ENCODE results near the gene CEP126.

The CEP126 gene

GRCh38 chr11:101912823-101913284 is 2.0 kb upstream of the CEP126 start:
- Histone ChIP-seq H3K27me3 (ENCODE audit: control insufficient read depth, insufficient read depth, low read length) (no peaks in the 10 kb centered on the region), H3K4me3 (ENCODE audit: low read length) (no peak overlapping the region), H3K9ac (ENCODE audit: low read length) (no peak overlapping the region), H3K27ac (ENCODE audit: low read depth, low read length) (peak overlapping the region; percentile 96), H3K4me1 (ENCODE audit: control insufficient read depth, insufficient read depth, low read length) (peaks cover 11% of the 10 kb centered on the region), H3K36me3 (ENCODE audit: control insufficient read depth, insufficient read depth, low read length) (no peaks in the 10 kb centered on the region)

- H3K27me3 ChIP-seq (ENCODE audit: control insufficient read depth, insufficient read depth, low read length) = no peaks in the 10 kb centered on the region
Measured at GRCh38 chr11:101913656-101914055, 1.2 kb upstream of the CEP126 start.

GRCh38 chr11:101914341-101914737 is 471 bp upstream of the CEP126 start:
- no peaks in the 10 kb centered on the region for H3K27me3 ChIP-seq (ENCODE audit: control insufficient read depth, insufficient read depth, low read length)
- peak overlapping the region; percentile 98 for H3K4me3 ChIP-seq (ENCODE audit: low read length)
- no peaks in the 10 kb centered on the region for H3K36me3 ChIP-seq (ENCODE audit: control insufficient read depth, insufficient read depth, low read length)
- peak overlapping the region; percentile 96 for H3K27ac ChIP-seq (ENCODE audit: low read depth, low read length)
- peaks cover 11% of the 10 kb centered on the region for H3K4me1 ChIP-seq (ENCODE audit: control insufficient read depth, insufficient read depth, low read length)
- no peak overlapping the region for H3K9ac ChIP-seq (ENCODE audit: low read length)

More at GRCh38 chr11:101913656-101914055, 1.2 kb upstream of the CEP126 start:
- Histone ChIP-seq H3K4me3 (ENCODE audit: low read length) (peak overlapping the region; percentile 18), H3K4me1 (ENCODE audit: control insufficient read depth, insufficient read depth, low read length) (peaks cover 11% of the 10 kb centered on the region), H3K36me3 (ENCODE audit: control insufficient read depth, insufficient read depth, low read length) (no peaks in the 10 kb centered on the region), H3K9ac (ENCODE audit: low read length) (no peak overlapping the region), H3K27ac (ENCODE audit: low read depth, low read length) (peak overlapping the region; percentile 96)

- Histone ChIP-seq H3K4me1 (ENCODE audit: control insufficient read depth, insufficient read depth, low read length) (peaks cover 11% of the 10 kb centered on the region), H3K36me3 (ENCODE audit: control insufficient read depth, insufficient read depth, low read length) (no peaks in the 10 kb centered on the region), H3K9ac (ENCODE audit: low read length) (no peak overlapping the region), H3K27ac (ENCODE audit: low read depth, low read length) (peak overlapping the region; percentile 96), H3K27me3 (ENCODE audit: control insufficient read depth, insufficient read depth, low read length) (no peaks in the 10 kb centered on the region), H3K4me3 (ENCODE audit: low read length) (peak overlapping the region; percentile 98)
Measured at GRCh38 chr11:101915791-101916291, 1.0 kb downstream of the CEP126 start.

- no peaks in the 10 kb centered on the region for H3K27me3 ChIP-seq (ENCODE audit: control insufficient read depth, insufficient read depth, low read length)
- H3K4me3 ChIP-seq (ENCODE audit: low read length) = peak within 1 kb of the TSS; percentile 98
Measured at GRCh38 chr11:101916422-101916821, 1.6 kb downstream of the CEP126 start, which contains the start of gene ANGPTL5. Gene ANGPTL5 (minus strand): TSS chr11:101916522. CDS start chr11:101907909, 8,613 bp downstream.

GRCh38 chr11:101917226-101917625 is 2.4 kb downstream of the CEP126 start:
- no peak overlapping the region for H3K27ac ChIP-seq (ENCODE audit: low read depth, low read length)
- H3K4me1 ChIP-seq (ENCODE audit: control insufficient read depth, insufficient read depth, low read length) = peaks cover 11% of the 10 kb centered on the region

More at GRCh38 chr11:101916422-101916821, 1.6 kb downstream of the CEP126 start, which contains the start of gene ANGPTL5:
- Histone ChIP-seq H3K27ac (ENCODE audit: low read depth, low read length) (peak within 1 kb of the TSS; percentile 96), H3K9ac (ENCODE audit: low read length) (peak within 1 kb of the TSS; percentile 35), H3K4me1 (ENCODE audit: control insufficient read depth, insufficient read depth, low read length) (peaks cover 11% of the 10 kb centered on the region), H3K36me3 (ENCODE audit: control insufficient read depth, insufficient read depth, low read length) (no peaks in the 10 kb centered on the region)

GRCh38 chr11:101920992-101921391 is 6.2 kb downstream of the CEP126 start:
- H3K4me3 ChIP-seq (ENCODE audit: low read length) = no peak overlapping the region
- H3K36me3 ChIP-seq (ENCODE audit: control insufficient read depth, insufficient read depth, low read length) = no peaks in the 10 kb centered on the region

More at GRCh38 chr11:101917226-101917625, 2.4 kb downstream of the CEP126 start:
- no peak overlapping the region for H3K4me3 ChIP-seq (ENCODE audit: low read length)
- H3K9ac ChIP-seq (ENCODE audit: low read length) = no peak overlapping the region
- no peaks in the 10 kb centered on the region for H3K27me3 ChIP-seq (ENCODE audit: control insufficient read depth, insufficient read depth, low read length)
- H3K36me3 ChIP-seq (ENCODE audit: control insufficient read depth, insufficient read depth, low read length) = no peaks in the 10 kb centered on the region

GRCh38 chr11:101923554-101923953 is 8.7 kb downstream of the CEP126 start:
- Histone ChIP-seq H3K27me3 (ENCODE audit: control insufficient read depth, insufficient read depth, low read length) (no peaks in the 10 kb centered on the region), H3K4me1 (ENCODE audit: control insufficient read depth, insufficient read depth, low read length) (no peaks in the 10 kb centered on the region), H3K27ac (ENCODE audit: low read depth, low read length) (no peak overlapping the region), H3K4me3 (ENCODE audit: low read length) (no peak overlapping the region), H3K9ac (ENCODE audit: low read length) (no peak overlapping the region), H3K36me3 (ENCODE audit: control insufficient read depth, insufficient read depth, low read length) (no peaks in the 10 kb centered on the region)

More at GRCh38 chr11:101920992-101921391, 6.2 kb downstream of the CEP126 start:
- Histone ChIP-seq H3K27ac (ENCODE audit: low read depth, low read length) (no peak overlapping the region), H3K27me3 (ENCODE audit: control insufficient read depth, insufficient read depth, low read length) (no peaks in the 10 kb centered on the region), H3K9ac (ENCODE audit: low read length) (no peak overlapping the region), H3K4me1 (ENCODE audit: control insufficient read depth, insufficient read depth, low read length) (no peaks in the 10 kb centered on the region)

- H3K4me1 ChIP-seq (ENCODE audit: control insufficient read depth, insufficient read depth, low read length) = no peaks in the 10 kb centered on the region
- H3K4me3 ChIP-seq (ENCODE audit: low read length) = no peak overlapping the region
- no peak overlapping the region for H3K9ac ChIP-seq (ENCODE audit: low read length)
- no peak overlapping the region for H3K27ac ChIP-seq (ENCODE audit: low read depth, low read length)
- H3K36me3 ChIP-seq (ENCODE audit: control insufficient read depth, insufficient read depth, low read length) = peaks cover 5% of the 10 kb centered on the region
- H3K27me3 ChIP-seq (ENCODE audit: control insufficient read depth, insufficient read depth, low read length) = no peaks in the 10 kb centered on the region
Measured at GRCh38 chr11:101929294-101929915, 14.6 kb downstream of the CEP126 start.

GRCh38 chr11:101931692-101932091 is 16.9 kb downstream of the CEP126 start:
- Histone ChIP-seq H3K27me3 (ENCODE audit: control insufficient read depth, insufficient read depth, low read length) (no peaks in the 10 kb centered on the region), H3K27ac (ENCODE audit: low read depth, low read length) (no peak overlapping the region), H3K9ac (ENCODE audit: low read length) (no peak overlapping the region), H3K36me3 (ENCODE audit: control insufficient read depth, insufficient read depth, low read length) (peaks cover 5% of the 10 kb centered on the region), H3K4me1 (ENCODE audit: control insufficient read depth, insufficient read depth, low read length) (no peaks in the 10 kb centered on the region), H3K4me3 (ENCODE audit: low read length) (no peak overlapping the region)

- no peak overlapping the region for H3K27ac ChIP-seq (ENCODE audit: low read depth, low read length)
- no peaks in the 10 kb centered on the region for H3K36me3 ChIP-seq (ENCODE audit: control insufficient read depth, insufficient read depth, low read length)
- no peaks in the 10 kb centered on the region for H3K27me3 ChIP-seq (ENCODE audit: control insufficient read depth, insufficient read depth, low read length)
- no peak overlapping the region for H3K4me3 ChIP-seq (ENCODE audit: low read length)
- H3K4me1 ChIP-seq (ENCODE audit: control insufficient read depth, insufficient read depth, low read length) = no peaks in the 10 kb centered on the region
- no peak overlapping the region for H3K9ac ChIP-seq (ENCODE audit: low read length)
Measured at GRCh38 chr11:101940901-101941520, 26.2 kb downstream of the CEP126 start.

- H3K27ac ChIP-seq (ENCODE audit: low read depth, low read length) = no peak overlapping the region
- H3K9ac ChIP-seq (ENCODE audit: low read length) = no peak overlapping the region
- no peak overlapping the region for H3K4me3 ChIP-seq (ENCODE audit: low read length)
- H3K27me3 ChIP-seq (ENCODE audit: control insufficient read depth, insufficient read depth, low read length) = no peaks in the 10 kb centered on the region
- H3K36me3 ChIP-seq (ENCODE audit: control insufficient read depth, insufficient read depth, low read length) = no peaks in the 10 kb centered on the region
- H3K4me1 ChIP-seq (ENCODE audit: control insufficient read depth, insufficient read depth, low read length) = no peaks in the 10 kb centered on the region
Measured at GRCh38 chr11:101944923-101945322, 30.1 kb downstream of the CEP126 start.
